GM23338 (cell line): ENCODE measurements around the gene PIN1.

Source experiments
- CREB1 ChIP-seq: fragments of 250-450 bp; sonication (Bioruptor Pico); IDR thresholded peaks from 2 replicates; pipeline ENCODE4 v1.5.0; 2020; ENCODE audit warnings: low read depth, mild to moderate bottlenecking, moderate library complexity
- EZH2 ChIP-seq: fragments of 200-600 bp; sonication (generic); IDR thresholded peaks from one replicate; pipeline ENCODE4 v1.8.0; 2017; ENCODE audit warnings: antibody characterized with exemption, mild to moderate bottlenecking, low read depth; ENCODE audit not compliant: unreplicated experiment
- EZH2phosphoT487 ChIP-seq: fragments of 200-600 bp; sonication (generic); IDR thresholded peaks from one replicate; pipeline ENCODE4 v1.8.1; 2018; ENCODE audit warnings: antibody characterized with exemption; ENCODE audit not compliant: unreplicated experiment
- JUNB ChIP-seq: IDR thresholded peaks from one replicate; pipeline ENCODE4 v1.6.1; 2016; ENCODE audit warnings: antibody characterized with exemption; ENCODE audit not compliant: unreplicated experiment
- NANOG ChIP-seq: IDR thresholded peaks from 2 replicates; pipeline ENCODE4 v1.6.1; 2016; ENCODE audit warnings: antibody characterized with exemption, borderline replicate concordance
- POLR2AphosphoS5 ChIP-seq: IDR thresholded peaks from 2 replicates; pipeline ENCODE4 v1.6.1; 2016; ENCODE audit warnings: antibody characterized with exemption, low read depth
- ZNF114 ChIP-seq: fragments of 250-450 bp; sonication (Bioruptor Pico); IDR thresholded peaks from 2 replicates; pipeline ENCODE4 v1.5.0; 2020; ENCODE audit warnings: mild to moderate bottlenecking, moderate library complexity
- ZNF331 ChIP-seq: fragments of 250-450 bp; sonication (Bioruptor Pico); IDR thresholded peaks from 2 replicates; pipeline ENCODE4 v1.5.0; 2020; ENCODE audit warnings: low read depth, mild to moderate bottlenecking, moderate library complexity
- TF ChIP-seq, protein P1 (sequence below), 2 experiments: fragments of 200-600 bp in 1 of 2; sonication (generic) in 1 of 2; conservative IDR thresholded peaks; 2 replicates each; pipeline versions ENCODE4 v1.5.1 to v1.6.1; 2016 to 2017; ENCODE audit warnings: antibody characterized with exemption in 2 of 2, low read depth in 2 of 2, mild to moderate bottlenecking in 2 of 2, moderate library complexity in 1 of 2
- TF ChIP-seq, protein P2 (sequence below): IDR thresholded peaks from one replicate; pipeline ENCODE4 v1.6.1; 2018; ENCODE audit warnings: antibody characterized with exemption; ENCODE audit not compliant: unreplicated experiment
- TF ChIP-seq, protein P3 (sequence below): fragments of 250-450 bp; sonication (Bioruptor Pico); IDR thresholded peaks from 2 replicates; pipeline ENCODE4 v1.5.0; 2020; ENCODE audit warnings: mild to moderate bottlenecking, moderate library complexity

DNA sequence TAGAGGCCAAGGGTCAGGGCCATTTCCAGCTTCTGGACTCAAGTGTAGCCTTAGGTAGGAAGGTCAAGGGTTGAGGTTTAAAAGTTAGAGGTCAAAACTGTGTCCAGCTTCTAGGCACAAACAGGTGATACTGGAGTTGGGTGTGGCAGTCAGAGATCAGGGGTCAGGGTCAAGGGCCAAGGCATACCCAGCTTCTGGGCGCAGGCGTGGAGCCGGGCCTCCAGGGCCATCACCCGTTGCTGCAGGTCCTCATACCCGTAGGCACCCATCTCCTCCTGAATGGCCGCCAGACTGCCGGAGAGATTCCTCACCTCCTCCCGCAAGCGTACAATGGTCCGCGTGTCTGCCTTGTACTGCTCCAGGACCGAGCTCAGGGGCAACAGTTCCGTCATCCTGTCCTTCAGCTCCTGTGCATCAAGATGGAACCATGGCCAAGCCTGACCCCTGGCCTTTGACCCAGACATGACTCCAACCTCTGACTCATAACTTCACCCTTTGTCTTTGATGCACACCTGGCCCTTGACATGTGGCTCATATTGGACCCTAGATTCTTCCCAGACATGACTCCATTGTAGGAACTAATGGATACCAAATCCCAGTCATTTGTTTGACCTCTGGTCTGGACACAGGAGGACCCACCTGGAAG, 22.1 kb downstream of the PIN1 start:
- TF ChIP-seq EZH2 (no peak), EZH2phosphoT487 (no peak), POLR2AphosphoS5 (no peak), ZNF331 (CRISPR knock-in tag) (no peak), CREB1 (CRISPR knock-in tag) (no peak), JUNB (no peak), ZNF114 (CRISPR knock-in tag) (no peak), NANOG (no peak)
- TF ChIP-seq, protein P1, sequence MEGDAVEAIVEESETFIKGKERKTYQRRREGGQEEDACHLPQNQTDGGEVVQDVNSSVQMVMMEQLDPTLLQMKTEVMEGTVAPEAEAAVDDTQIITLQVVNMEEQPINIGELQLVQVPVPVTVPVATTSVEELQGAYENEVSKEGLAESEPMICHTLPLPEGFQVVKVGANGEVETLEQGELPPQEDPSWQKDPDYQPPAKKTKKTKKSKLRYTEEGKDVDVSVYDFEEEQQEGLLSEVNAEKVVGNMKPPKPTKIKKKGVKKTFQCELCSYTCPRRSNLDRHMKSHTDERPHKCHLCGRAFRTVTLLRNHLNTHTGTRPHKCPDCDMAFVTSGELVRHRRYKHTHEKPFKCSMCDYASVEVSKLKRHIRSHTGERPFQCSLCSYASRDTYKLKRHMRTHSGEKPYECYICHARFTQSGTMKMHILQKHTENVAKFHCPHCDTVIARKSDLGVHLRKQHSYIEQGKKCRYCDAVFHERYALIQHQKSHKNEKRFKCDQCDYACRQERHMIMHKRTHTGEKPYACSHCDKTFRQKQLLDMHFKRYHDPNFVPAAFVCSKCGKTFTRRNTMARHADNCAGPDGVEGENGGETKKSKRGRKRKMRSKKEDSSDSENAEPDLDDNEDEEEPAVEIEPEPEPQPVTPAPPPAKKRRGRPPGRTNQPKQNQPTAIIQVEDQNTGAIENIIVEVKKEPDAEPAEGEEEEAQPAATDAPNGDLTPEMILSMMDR (conservative IDR thresholded peaks at IDR 0.05; ENCODE audit: low read depth in 2 of 2): no peak
- TF ChIP-seq, protein P2, sequence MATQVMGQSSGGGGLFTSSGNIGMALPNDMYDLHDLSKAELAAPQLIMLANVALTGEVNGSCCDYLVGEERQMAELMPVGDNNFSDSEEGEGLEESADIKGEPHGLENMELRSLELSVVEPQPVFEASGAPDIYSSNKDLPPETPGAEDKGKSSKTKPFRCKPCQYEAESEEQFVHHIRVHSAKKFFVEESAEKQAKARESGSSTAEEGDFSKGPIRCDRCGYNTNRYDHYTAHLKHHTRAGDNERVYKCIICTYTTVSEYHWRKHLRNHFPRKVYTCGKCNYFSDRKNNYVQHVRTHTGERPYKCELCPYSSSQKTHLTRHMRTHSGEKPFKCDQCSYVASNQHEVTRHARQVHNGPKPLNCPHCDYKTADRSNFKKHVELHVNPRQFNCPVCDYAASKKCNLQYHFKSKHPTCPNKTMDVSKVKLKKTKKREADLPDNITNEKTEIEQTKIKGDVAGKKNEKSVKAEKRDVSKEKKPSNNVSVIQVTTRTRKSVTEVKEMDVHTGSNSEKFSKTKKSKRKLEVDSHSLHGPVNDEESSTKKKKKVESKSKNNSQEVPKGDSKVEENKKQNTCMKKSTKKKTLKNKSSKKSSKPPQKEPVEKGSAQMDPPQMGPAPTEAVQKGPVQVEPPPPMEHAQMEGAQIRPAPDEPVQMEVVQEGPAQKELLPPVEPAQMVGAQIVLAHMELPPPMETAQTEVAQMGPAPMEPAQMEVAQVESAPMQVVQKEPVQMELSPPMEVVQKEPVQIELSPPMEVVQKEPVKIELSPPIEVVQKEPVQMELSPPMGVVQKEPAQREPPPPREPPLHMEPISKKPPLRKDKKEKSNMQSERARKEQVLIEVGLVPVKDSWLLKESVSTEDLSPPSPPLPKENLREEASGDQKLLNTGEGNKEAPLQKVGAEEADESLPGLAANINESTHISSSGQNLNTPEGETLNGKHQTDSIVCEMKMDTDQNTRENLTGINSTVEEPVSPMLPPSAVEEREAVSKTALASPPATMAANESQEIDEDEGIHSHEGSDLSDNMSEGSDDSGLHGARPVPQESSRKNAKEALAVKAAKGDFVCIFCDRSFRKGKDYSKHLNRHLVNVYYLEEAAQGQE: no peak
- TF ChIP-seq, protein P3, sequence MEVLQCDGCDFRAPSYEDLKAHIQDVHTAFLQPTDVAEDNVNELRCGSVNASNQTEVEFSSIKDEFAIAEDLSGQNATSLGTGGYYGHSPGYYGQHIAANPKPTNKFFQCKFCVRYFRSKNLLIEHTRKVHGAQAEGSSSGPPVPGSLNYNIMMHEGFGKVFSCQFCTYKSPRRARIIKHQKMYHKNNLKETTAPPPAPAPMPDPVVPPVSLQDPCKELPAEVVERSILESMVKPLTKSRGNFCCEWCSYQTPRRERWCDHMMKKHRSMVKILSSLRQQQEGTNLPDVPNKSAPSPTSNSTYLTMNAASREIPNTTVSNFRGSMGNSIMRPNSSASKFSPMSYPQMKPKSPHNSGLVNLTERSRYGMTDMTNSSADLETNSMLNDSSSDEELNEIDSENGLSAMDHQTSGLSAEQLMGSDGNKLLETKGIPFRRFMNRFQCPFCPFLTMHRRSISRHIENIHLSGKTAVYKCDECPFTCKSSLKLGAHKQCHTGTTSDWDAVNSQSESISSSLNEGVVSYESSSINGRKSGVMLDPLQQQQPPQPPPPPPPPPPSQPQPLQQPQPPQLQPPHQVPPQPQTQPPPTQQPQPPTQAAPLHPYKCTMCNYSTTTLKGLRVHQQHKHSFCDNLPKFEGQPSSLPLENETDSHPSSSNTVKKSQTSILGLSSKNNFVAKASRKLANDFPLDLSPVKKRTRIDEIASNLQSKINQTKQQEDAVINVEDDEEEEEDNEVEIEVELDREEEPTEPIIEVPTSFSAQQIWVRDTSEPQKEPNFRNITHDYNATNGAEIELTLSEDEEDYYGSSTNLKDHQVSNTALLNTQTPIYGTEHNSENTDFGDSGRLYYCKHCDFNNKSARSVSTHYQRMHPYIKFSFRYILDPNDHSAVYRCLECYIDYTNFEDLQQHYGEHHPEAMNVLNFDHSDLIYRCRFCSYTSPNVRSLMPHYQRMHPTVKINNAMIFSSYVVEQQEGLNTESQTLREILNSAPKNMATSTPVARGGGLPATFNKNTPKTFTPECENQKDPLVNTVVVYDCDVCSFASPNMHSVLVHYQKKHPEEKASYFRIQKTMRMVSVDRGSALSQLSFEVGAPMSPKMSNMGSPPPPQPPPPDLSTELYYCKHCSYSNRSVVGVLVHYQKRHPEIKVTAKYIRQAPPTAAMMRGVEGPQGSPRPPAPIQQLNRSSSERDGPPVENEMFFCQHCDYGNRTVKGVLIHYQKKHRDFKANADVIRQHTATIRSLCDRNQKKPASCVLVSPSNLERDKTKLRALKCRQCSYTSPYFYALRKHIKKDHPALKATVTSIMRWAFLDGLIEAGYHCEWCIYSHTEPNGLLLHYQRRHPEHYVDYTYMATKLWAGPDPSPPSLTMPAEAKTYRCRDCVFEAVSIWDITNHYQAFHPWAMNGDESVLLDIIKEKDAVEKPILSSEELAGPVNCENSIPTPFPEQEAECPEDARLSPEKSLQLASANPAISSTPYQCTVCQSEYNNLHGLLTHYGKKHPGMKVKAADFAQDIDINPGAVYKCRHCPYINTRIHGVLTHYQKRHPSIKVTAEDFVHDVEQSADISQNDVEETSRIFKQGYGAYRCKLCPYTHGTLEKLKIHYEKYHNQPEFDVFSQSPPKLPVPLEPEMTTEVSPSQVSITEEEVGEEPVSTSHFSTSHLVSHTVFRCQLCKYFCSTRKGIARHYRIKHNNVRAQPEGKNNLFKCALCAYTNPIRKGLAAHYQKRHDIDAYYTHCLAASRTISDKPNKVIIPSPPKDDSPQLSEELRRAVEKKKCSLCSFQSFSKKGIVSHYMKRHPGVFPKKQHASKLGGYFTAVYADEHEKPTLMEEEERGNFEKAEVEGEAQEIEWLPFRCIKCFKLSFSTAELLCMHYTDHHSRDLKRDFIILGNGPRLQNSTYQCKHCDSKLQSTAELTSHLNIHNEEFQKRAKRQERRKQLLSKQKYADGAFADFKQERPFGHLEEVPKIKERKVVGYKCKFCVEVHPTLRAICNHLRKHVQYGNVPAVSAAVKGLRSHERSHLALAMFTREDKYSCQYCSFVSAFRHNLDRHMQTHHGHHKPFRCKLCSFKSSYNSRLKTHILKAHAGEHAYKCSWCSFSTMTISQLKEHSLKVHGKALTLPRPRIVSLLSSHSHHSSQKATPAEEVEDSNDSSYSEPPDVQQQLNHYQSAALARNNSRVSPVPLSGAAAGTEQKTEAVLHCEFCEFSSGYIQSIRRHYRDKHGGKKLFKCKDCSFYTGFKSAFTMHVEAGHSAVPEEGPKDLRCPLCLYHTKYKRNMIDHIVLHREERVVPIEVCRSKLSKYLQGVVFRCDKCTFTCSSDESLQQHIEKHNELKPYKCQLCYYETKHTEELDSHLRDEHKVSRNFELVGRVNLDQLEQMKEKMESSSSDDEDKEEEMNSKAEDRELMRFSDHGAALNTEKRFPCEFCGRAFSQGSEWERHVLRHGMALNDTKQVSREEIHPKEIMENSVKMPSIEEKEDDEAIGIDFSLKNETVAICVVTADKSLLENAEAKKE (CRISPR knock-in tag): no peak
